Gastroesophageal sphincter (tissue), 3 donors: ENCODE data around the gene CES4A.
"Not testable (repeated sequence)": the region's sequence is repeated elsewhere in the genome, so short reads cannot be mapped to it uniquely, and the experiment has no call there.

Experiments
- CTCF ChIP-seq, 4 experiments: fragments of 200-600 bp in 2 of 4; fragments of 450-650 bp in 2 of 4; sonication (generic) in 1 of 4; IDR thresholded peaks; one replicate each; pipeline ENCODE4 v1.5.1; 2017 to 2019; ENCODE audit warnings: antibody characterized with exemption in 4 of 4, mild to moderate bottlenecking in 2 of 4, moderate library complexity in 2 of 4
- POLR2A ChIP-seq, 2 donors: fragments of 450-650 bp; IDR thresholded peaks; one replicate each; pipeline ENCODE4 v1.6.1; 2017; ENCODE audit warnings: antibody characterized with exemption in 2 of 2, mild to moderate bottlenecking in 2 of 2, moderate library complexity in 1 of 2

- TF ChIP-seq CTCF, POLR2A (IDR thresholded peaks at IDR 0.05): not testable (repeated sequence)
These were observed 32.8 kb upstream of the CES4A start for GRCh38 chr16:66955363-66956153.
